ENCODE data around the gene FCHSD2.

FCHSD2 gene

GRCh38 chr11:73142128-73142377 is at the start of gene FCHSD2:
Gene FCHSD2 (minus strand): TSS chr11:73142318. CDS start chr11:73141877, 441 bp downstream.
- DNase-seq, result peak in 1 of 51 donors; percentile 78

- no peak for DNase-seq
Observed at GRCh38 chr11:73191151-73191550, 49.0 kb upstream of the FCHSD2 start.

- no peak for DNase-seq
Observed at GRCh38 chr11:73190557-73190885, 48.4 kb upstream of the FCHSD2 start.

GRCh38 chr11:73189723-73190556 is 47.8 kb upstream of the FCHSD2 start:
- no peak for DNase-seq

- DNase-seq, result peak in 12 of 51 donors; percentile 12 to 38 (median 23)
Observed at GRCh38 chr11:73189315-73189714, 47.2 kb upstream of the FCHSD2 start.

- no peak for DNase-seq
Observed at GRCh38 chr11:73188301-73188700, 46.2 kb upstream of the FCHSD2 start.

GRCh38 chr11:73187854-73188253 is 45.7 kb upstream of the FCHSD2 start:
- no peak for DNase-seq

- no peak for DNase-seq
Observed at GRCh38 chr11:73186886-73187285, 44.8 kb upstream of the FCHSD2 start.

GRCh38 chr11:73186294-73186850 is 44.3 kb upstream of the FCHSD2 start:
- no peak for DNase-seq

GRCh38 chr11:73185680-73186293 is 43.7 kb upstream of the FCHSD2 start:
- no peak for DNase-seq

GRCh38 chr11:73184953-73185671 is 43.0 kb upstream of the FCHSD2 start:
- peak in 32 of 51 donors; percentile 8 to 69 (median 35) for DNase-seq

GRCh38 chr11:73182824-73183321 is 40.8 kb upstream of the FCHSD2 start:
- DNase-seq, result no peak

GRCh38 chr11:73178681-73179080 is 36.6 kb upstream of the FCHSD2 start:
- no peak for DNase-seq

GRCh38 chr11:73177778-73178539 is 35.8 kb upstream of the FCHSD2 start:
- peak in 47 of 51 donors; percentile 23 to 87 (median 68) for DNase-seq

- DNase-seq, result peak in 30 of 51 donors; percentile 21 to 80 (median 39)
Observed at GRCh38 chr11:73177380-73177777, 35.3 kb upstream of the FCHSD2 start.

GRCh38 chr11:73176874-73177155 is 34.7 kb upstream of the FCHSD2 start:
- DNase-seq, result no peak

- no peak for DNase-seq
Observed at GRCh38 chr11:73176145-73176873, 34.2 kb upstream of the FCHSD2 start.

GRCh38 chr11:73175551-73176144 is 33.5 kb upstream of the FCHSD2 start:
- no peak for DNase-seq

GRCh38 chr11:73174495-73174791 is 32.3 kb upstream of the FCHSD2 start:
- no peak for DNase-seq

GRCh38 chr11:73173755-73174494 is 31.8 kb upstream of the FCHSD2 start:
- DNase-seq, result no peak

All from hypothalamus (tissue), 51 donors.